Measurements from ENCODE around the gene PIPOX. TPM values are rescaled to one million over a fixed set of nuclear protein-coding genes. Genes with fewer than 3 reads are reported as not detected.

The PIPOX gene
- total and polyA plus RNA-seq, 2 of the 8 experiments (the other 6 are each of a cell fraction or from before 2014, with no cell fraction given), result 57.2 to 99.6 TPM

DNA sequence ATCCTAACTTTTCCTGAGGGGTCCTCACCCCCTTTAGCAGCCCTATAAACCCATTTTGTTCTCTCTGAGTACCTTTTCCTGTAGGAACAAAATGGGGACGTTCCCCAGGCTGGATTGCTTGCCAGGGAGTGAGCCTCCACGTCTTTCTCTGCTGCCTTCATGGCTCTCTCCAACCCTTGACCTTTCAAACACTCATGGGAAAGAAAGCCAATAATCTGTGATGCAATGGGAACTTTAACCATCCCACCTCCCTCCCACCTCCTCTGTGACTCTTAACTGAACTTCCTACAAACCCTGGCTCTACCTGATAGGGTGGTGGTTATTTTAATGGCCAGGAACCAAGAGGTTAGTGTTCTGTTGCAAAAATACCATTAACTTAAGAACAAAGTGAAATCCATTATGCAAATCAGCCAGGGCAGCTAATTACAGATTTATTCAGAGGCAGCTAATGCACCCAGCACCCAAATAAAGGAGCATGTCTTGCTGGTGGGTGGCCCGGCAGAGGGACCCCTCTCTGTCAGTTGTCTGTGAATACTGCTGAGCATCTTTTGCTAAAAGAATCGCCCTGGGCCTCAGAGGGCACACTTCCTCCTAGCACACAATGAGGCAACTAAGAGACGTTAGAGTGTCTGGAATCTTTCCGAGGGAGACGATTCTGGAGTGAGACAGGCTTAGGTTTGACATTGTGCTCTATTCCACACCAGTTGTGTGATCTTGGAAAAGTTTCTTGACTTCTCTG lies 3.0 kb downstream of the PIPOX start:
- H3K4ac ChIP-seq (replicated peaks; ENCODE audit: insufficient read length, low read depth, low read length), result no peak overlapping the region
- no peak overlapping the region for H4K8ac ChIP-seq (ENCODE audit: extremely low read depth, insufficient read depth, low read length)
- H2BK5ac ChIP-seq (ENCODE audit: low read depth, low read length), result no peak overlapping the region; the same call in 1 of the 2 replicates
- no peak overlapping the region for H2BK120ac ChIP-seq (replicated peaks; ENCODE audit: low read depth, low read length)
- FAIRE-seq, result no peak
- no peaks in the 10 kb centered on the region for H4K20me1 ChIP-seq (replicated peaks in 1 of 2; ENCODE audit: control insufficient read depth in 1 of 2, insufficient read depth in 2 of 2, low read length in 2 of 2)
- no peak overlapping the region for H3K18ac ChIP-seq (ENCODE audit: extremely low read depth, low read length)
- peaks cover 7 to 24% (median 15%) of the 10 kb centered on the region in 4 experiments for H3K4me1 ChIP-seq (replicated peaks in 1 of 4; ENCODE audit: control insufficient read depth in 3 of 4, insufficient read depth in 4 of 4, low read length in 3 of 4)
- no peak overlapping the region for H3K14ac ChIP-seq (ENCODE audit: insufficient read length)
- H3K27me3 ChIP-seq (replicated peaks in 1 of 4; ENCODE audit: control insufficient read depth in 3 of 4, extremely low read depth in 1 of 4, insufficient read depth in 3 of 4, low read length in 3 of 4), result no peaks in the 10 kb centered on the region
- H3K27ac ChIP-seq (ENCODE audit: low read depth, low read length), result no peak overlapping the region
- H2AFZ ChIP-seq (ENCODE audit: low read length), result no peak overlapping the region
- no peak overlapping the region for H3K23ac ChIP-seq (ENCODE audit: insufficient read length)
- CTCF ChIA-PET (ENCODE audit: partially characterized antibody), result interaction anchor here (4.4 to 4.8 kb wide), 2 partner anchors 67 to 70 kb away, joined by 21 to 23 read pairs; no protein-coding TSS in a partner anchor
- no peak for DNase-seq (ENCODE audit: low read depth in 1 of 2, low spot score in 2 of 2)
- POLR2A ChIA-PET (ENCODE audit: partially characterized antibody), result no interaction called here
- no peak overlapping the region for H4K5ac ChIP-seq (ENCODE audit: insufficient read length, low read depth, low read length)
- peak overlapping the region; percentile 46; the same call in 1 of the 2 replicates for H2AK5ac ChIP-seq (ENCODE audit: low read depth, low read length)
- H3K9ac ChIP-seq (replicated peaks in 1 of 4; ENCODE audit: extremely low read depth in 1 of 4, low read depth in 3 of 4, low read length in 3 of 4), result no peak overlapping the region
- 91% methylated on average over 7 of the region's 7 CpGs; no CpG with 5 or more reads in 1 of the 2 experiments for WGBS, 2 experiments (ENCODE audit: extremely low coverage in 1 of 2, insufficient coverage in 1 of 2, insufficient read length in 1 of 2, insufficient replicate concordance in 2 of 2, low coverage in 1 of 2, low lambda C conversion rate in 2 of 2, missing lambda C conversion rate in 1 of 2)
- no peak overlapping the region for H3K4me3 ChIP-seq (ENCODE audit: extremely low read depth in 1 of 4, insufficient read depth in 2 of 4, low read depth in 3 of 4, low read length in 4 of 4)
- H3K4me2 ChIP-seq (ENCODE audit: insufficient read depth in 1 of 2, low read depth in 2 of 2, low read length in 2 of 2), result no peak overlapping the region
- H2BK12ac ChIP-seq (ENCODE audit: low read depth, low read length), result peak overlapping the region; percentile 78; the same call in 1 of the 2 replicates
- no peaks in the 10 kb centered on the region for H3K9me3 ChIP-seq (ENCODE audit: insufficient read depth in 2 of 2, low read depth in 1 of 2, low read length in 1 of 2)
- no peak overlapping the region for H2BK15ac ChIP-seq (ENCODE audit: low read length)
- H3K79me1 ChIP-seq (ENCODE audit: low read depth, low read length), result 0 out of 2 replicates have a peak, but pooled peaks cover 2% of the 10 kb centered on the region
- no peak overlapping the region for H3K56ac ChIP-seq (replicated peaks; ENCODE audit: insufficient read length, low read depth, low read length)
- H3K36me3 ChIP-seq (ENCODE audit: control insufficient read depth in 2 of 4, insufficient read depth in 4 of 4, low read length in 3 of 4), result peaks cover 0 to 19% (median 1%) of the 10 kb centered on the region in 4 experiments; a peak in 3 of 8 replicates
- H3K79me2 ChIP-seq (ENCODE audit: control insufficient read depth in 1 of 2, insufficient read depth in 2 of 2, low read length in 2 of 2), result peaks cover 0 to 6% of the 10 kb centered on the region in 2 experiments; a peak in 1 of 4 replicates
- peak overlapping the region; percentile 97 for H2BK20ac ChIP-seq (ENCODE audit: low read length)
- no peak overlapping the region for H4K91ac ChIP-seq (replicated peaks; ENCODE audit: insufficient read length, low read length)
- H3K23me2 ChIP-seq (ENCODE audit: low read depth, low read length), result peaks cover 4% of the 10 kb centered on the region; the same call in 1 of the 2 replicates
- TF ChIP-seq CTBP2 (IDR thresholded peaks at IDR 0.05; ENCODE audit: borderline replicate concordance, insufficient read depth, insufficient read length, low read length) (no peak), KDM4A (IDR thresholded peaks at IDR 0.05; ENCODE audit: low read depth, low read length, severe bottlenecking) (no peak), RAD21 (IDR thresholded peaks at IDR 0.05 in 1 of 2, conservative IDR thresholded peaks at IDR 0.05 in 1 of 2; ENCODE audit: low read depth in 2 of 2, low read length in 2 of 2) (no peak), SRF (IDR thresholded peaks at IDR 0.05; ENCODE audit: low read depth, low read length) (no peak), SIRT6 (IDR thresholded peaks at IDR 0.05; ENCODE audit: low read length) (no peak), HDAC6 (IDR thresholded peaks at IDR 0.05; ENCODE audit: low read depth, low read length) (no peak), GTF2F1 (IDR thresholded peaks at IDR 0.05; ENCODE audit: borderline replicate concordance, low read depth, low read length) (no peak), JUND (IDR thresholded peaks at IDR 0.05; ENCODE audit: low read length) (no peak), SIN3A (conservative IDR thresholded peaks at IDR 0.05 in 1 of 2, IDR thresholded peaks at IDR 0.05 in 1 of 2; ENCODE audit: low read depth in 1 of 2, low read length in 2 of 2) (no peak), CREB1 (IDR thresholded peaks at IDR 0.05) (no peak), JUN (IDR thresholded peaks at IDR 0.05; ENCODE audit: low read depth, low read length) (no peak), SP4 (IDR thresholded peaks at IDR 0.05; ENCODE audit: low read length) (no peak), NRF1 (IDR thresholded peaks at IDR 0.05; ENCODE audit: low read depth, low read length) (no peak)
